ENCODE data around the gene NAT8.
"Not testable (repeated sequence)": the region's sequence is repeated elsewhere in the genome, so short reads cannot be mapped to it uniquely, and the experiment has no call there.

Gene NAT8

DNA sequence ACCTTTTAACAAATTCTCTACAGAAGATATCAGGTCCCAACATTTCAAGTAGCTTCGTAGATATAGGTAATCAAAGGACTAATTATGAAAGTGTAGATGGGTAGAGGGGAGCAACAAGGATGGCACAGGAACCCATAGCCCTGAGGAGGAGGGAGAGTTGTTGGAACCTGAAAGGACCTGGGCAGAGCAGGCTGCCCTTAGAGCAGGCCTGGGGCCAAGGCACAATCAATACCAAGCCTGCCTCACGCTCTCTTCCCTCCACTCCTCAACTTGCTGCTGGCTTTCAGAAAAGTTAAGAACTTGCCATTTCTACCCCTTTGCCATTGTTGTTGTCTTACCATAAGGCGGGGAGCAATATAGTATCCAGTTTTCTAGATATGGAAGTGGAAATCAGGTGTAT is 10.1 kb upstream of the NAT8 start:
- Mint-ChIP-seq H3K4me3 (no peak overlapping the region), H3K9me3 (no peaks in the 10 kb centered on the region), H3K27me3 (peaks cover 1% of the 10 kb centered on the region), H3K27ac (no peak overlapping the region), H3K4me1 (ENCODE audit: low read depth) (peaks cover 6% of the 10 kb centered on the region), H3K36me3 (ENCODE audit: low read depth) (no peaks in the 10 kb centered on the region)
- intact Hi-C loops (cut with micrococcal nuclease) = no loop called here

DNA sequence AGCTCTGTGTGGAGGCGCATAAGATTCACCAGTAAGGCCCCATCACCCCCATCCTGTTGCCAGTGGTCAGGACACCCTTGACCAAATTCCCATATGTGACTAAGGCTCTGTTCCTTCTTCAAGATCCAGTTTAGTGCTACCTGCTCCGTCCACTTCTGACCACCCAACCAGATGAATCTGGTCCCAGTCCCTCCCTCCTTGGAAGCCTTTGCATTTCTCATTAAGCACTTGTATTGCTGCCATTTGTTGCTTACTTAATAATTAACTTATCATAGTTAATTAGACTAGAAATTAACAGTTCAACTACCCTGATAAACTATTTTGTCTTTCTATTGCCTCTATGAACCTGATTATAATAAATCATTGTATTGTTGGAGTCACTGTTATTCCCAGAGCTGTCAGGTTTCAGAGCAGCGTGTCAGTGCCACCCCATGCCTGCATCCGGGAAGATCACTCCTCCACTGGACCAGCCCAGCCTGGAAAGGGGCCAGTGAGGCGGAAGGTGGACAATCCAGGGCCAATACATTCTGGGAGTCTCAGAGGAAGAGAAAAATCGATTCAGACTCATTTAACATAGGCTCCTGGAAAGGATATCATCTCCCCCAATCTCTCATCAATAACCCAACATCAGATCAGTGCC is 9.5 kb upstream of the NAT8 start:
- Mint-ChIP-seq H3K9me3 (no peaks in the 10 kb centered on the region), H3K36me3 (ENCODE audit: low read depth) (no peaks in the 10 kb centered on the region), H3K4me1 (ENCODE audit: low read depth) (peaks cover 6% of the 10 kb centered on the region), H3K27ac (no peak overlapping the region), H3K4me3 (no peak overlapping the region), H3K27me3 (peaks cover 1% of the 10 kb centered on the region)
- intact Hi-C loops (cut with micrococcal nuclease) = no loop called here

DNA sequence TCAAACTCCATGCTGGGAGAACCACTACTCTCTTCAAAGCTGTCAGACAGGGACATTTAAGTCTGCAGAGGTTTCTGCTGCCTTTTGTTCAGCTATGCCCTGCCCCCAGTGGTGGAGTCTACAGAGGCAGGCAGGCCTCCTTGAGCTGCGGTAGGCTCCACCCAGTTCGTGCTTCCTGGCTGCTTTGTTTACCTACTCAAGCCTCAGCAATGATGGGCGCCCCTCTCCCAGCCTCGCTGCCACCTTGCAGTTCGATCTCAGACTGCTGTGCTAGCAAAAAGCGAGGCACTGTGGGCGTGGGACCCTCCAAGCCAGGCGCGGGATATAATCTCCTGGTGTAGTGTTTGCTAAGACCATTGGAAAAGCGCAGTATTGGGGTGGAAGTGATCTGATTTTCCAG is 5.5 kb upstream of the NAT8 start:
- H3K27me3 Mint-ChIP-seq; H3K27ac Mint-ChIP-seq; H3K36me3 Mint-ChIP-seq (ENCODE audit: low read depth); H3K9me3 Mint-ChIP-seq; H3K4me3 Mint-ChIP-seq; H3K4me1 Mint-ChIP-seq (ENCODE audit: low read depth); intact Hi-C loops (cut with micrococcal nuclease): not testable (repeated sequence)

DNA sequence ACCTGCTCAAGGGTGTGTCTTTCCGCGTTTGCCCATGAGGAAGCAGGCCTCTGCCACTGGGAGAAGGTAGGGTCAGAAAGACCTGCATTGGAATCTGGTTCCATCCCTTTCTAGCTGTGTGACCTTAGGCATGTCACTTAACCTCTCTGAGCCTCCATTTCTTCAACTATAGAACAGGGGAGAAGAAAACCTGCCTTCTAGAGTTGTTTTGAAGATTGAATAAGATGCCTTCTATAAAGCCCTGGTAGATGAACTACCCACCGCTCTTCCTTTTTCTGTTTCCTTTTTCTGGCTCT is 507 bp downstream of the NAT8 start:
- Mint-ChIP-seq H3K27me3 (no peaks in the 10 kb centered on the region), H3K4me1 (ENCODE audit: low read depth) (peaks cover 6% of the 10 kb centered on the region), H3K4me3 (no peak overlapping the region), H3K36me3 (ENCODE audit: low read depth) (no peaks in the 10 kb centered on the region), H3K27ac (no peak overlapping the region), H3K9me3 (no peaks in the 10 kb centered on the region)
- intact Hi-C loops (cut with micrococcal nuclease) = no loop called here

DNA sequence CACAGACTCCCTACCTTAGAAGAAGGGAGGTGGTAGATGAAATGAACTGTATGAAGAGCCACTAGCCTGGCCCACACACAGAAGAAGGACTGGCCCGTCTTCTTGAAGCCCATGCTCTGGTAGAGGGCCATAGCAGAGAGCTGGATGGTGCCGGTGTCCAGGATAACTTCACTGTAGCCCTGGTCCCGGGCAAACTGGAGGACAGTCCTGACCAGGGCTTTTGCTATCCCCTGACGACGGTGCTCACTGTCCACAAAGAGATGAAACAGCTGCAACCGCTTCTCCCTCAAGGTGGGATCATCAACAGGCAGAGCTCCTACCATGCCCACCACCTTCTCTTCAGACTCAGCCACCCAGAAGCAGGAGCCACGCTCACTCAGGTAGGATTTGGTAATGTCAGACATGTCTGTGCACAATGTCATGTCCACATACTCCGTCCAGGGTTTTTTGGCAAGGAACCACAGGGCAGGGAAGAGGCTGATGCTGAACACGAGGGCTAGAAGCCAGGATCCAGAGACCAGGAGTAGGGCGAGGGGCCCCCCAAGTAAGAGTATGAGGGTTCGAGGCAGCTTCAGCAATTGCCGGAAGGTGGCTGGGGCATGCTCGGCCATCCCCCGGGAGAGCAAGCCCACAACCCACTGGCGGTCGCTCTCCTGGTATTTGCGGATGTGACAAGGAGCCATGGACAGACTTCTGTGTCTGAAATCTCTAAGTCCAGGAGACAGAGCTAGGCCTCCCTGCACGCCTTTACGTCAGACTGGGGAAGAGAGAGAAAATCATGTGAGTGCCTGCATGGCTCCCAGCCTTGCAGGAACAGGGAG is 1.1 kb downstream of the NAT8 start:
- Mint-ChIP-seq H3K27me3 (no peaks in the 10 kb centered on the region), H3K4me1 (ENCODE audit: low read depth) (peaks cover 6% of the 10 kb centered on the region), H3K4me3 (no peak overlapping the region), H3K27ac (no peak overlapping the region), H3K9me3 (no peaks in the 10 kb centered on the region), H3K36me3 (ENCODE audit: low read depth) (no peaks in the 10 kb centered on the region)
- intact Hi-C loops (cut with micrococcal nuclease) = no loop called here

DNA sequence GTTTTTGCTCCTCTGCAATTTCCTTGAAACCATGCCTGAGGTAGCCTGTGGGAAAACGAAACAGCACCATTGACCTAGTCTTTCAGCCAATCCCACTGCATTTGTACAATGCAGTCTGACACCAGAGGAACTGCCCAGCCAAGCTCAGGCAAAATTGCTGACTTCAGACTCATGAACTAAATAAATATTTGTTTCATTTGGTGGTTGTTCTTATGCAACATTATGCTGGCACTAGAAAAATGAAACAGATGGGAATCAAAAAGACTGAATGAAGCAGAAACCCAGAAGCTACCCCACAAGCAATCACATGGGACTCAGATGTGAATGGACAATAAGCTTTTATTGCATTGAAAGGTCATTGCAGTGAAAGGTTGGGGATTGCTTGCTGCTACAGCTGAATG is 1.7 kb downstream of the NAT8 start:
- no peaks in the 10 kb centered on the region for H3K9me3 Mint-ChIP-seq
- no peak overlapping the region for H3K27ac Mint-ChIP-seq
- no peaks in the 10 kb centered on the region for H3K36me3 Mint-ChIP-seq (ENCODE audit: low read depth)

DNA sequence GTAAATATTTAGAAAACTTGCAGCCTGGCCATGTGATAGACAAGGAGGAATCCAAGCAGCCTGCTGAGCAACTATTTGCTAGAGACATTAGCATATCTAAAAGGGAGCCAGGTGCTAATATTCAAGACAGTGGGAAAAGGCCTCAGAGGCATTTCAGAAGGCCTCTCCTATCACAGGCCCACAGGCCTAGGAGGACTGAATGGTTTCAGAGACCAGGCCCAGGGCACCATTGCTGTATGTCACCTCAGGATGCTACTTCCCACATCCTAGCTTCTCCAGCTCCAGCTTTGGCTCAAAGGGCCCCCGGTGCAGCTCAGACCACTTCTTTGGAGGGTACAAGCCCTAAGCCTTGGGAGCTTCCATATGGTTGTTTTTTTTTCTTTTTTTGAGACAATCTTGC is 3.8 kb downstream of the NAT8 start:
- H3K9me3 Mint-ChIP-seq = no peaks in the 10 kb centered on the region
- H3K4me3 Mint-ChIP-seq = no peak overlapping the region
- H3K36me3 Mint-ChIP-seq (ENCODE audit: low read depth) = no peaks in the 10 kb centered on the region
- H3K4me1 Mint-ChIP-seq (ENCODE audit: low read depth) = peaks cover 6% of the 10 kb centered on the region
- no peaks in the 10 kb centered on the region for H3K27me3 Mint-ChIP-seq
- intact Hi-C loops (cut with micrococcal nuclease) = no loop called here
- H3K27ac Mint-ChIP-seq = no peak overlapping the region

More for the DNA sequence above, 1.7 kb downstream of the NAT8 start:
- H3K27me3 Mint-ChIP-seq = no peaks in the 10 kb centered on the region
- peaks cover 6% of the 10 kb centered on the region for H3K4me1 Mint-ChIP-seq (ENCODE audit: low read depth)
- no peak overlapping the region for H3K4me3 Mint-ChIP-seq
- intact Hi-C loops (cut with micrococcal nuclease) = no loop called here

DNA sequence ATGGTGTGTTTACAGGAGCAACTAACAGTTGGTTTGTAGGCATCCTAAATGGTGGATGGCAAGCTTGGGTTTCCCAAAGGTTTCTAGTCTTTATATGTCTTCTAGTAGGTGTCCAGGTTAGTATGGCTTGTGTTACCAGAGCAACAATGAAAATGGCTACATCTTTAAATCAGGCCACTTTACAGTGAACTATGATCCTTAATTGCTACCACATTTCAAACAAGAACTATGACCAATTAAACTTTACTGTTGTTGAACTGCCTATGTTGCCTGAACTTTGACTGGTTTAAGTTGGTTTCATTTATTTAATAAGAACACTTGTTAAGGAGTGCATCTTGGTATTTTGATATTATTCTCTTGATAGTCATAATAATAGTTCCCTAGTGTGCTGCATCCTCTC is 5.2 kb downstream of the NAT8 start:
- H3K27ac Mint-ChIP-seq; H3K9me3 Mint-ChIP-seq; H3K27me3 Mint-ChIP-seq; intact Hi-C loops (cut with micrococcal nuclease); H3K36me3 Mint-ChIP-seq (ENCODE audit: low read depth); H3K4me3 Mint-ChIP-seq; H3K4me1 Mint-ChIP-seq (ENCODE audit: low read depth): not testable (repeated sequence)

DNA sequence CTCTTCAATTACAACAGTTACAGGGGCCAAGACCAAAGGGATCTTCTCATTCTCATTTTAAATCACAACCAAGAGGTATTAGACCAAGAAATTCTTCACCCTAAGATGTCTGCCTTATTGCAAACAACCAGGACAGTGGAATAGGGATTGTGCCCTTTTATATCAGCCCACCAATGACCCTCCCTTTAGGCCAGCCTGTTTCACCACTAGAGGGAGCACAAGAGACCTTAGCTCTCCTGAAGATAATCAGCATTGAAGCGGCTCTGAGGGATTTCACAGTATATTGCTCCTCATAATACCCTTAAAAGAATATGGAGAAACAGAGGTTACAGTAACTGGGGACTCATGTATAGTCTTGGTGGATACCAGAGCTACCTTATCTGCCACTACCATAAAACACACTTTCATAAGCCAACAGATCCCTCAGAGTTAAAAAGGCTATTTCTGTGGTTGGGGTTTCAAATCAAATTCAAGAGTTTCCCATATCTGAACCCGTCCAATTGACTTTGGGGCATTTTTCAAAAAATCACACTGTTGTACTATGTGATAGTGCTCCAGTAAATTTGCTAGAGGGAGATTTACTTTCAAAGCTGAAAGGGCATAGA is 11.5 kb downstream of the NAT8 start:
- H3K36me3 Mint-ChIP-seq (ENCODE audit: low read depth); intact Hi-C loops (cut with micrococcal nuclease); H3K27me3 Mint-ChIP-seq; H3K9me3 Mint-ChIP-seq; H3K27ac Mint-ChIP-seq; H3K4me3 Mint-ChIP-seq: not testable (repeated sequence)
- peaks cover 15% of the 10 kb centered on the region for H3K4me1 Mint-ChIP-seq (ENCODE audit: low read depth)

DNA sequence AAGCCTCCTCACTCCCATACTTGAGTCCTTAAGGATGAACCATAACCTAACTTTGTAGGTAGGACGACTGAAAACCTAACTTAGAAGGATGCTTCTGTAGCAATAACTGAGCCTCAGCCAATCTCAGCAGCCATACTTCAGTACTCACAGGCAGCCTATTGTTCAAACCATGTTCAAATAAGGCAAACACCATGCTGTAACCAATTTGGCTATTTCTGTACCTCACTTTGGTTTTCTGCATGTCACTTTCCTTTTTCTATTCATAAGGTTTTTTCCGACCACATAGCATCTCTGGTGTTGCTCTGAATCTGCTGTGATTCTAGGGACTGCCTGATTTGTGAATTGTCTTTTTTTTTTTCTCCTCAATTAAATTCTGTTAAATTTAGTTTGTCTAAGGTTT is 13.7 kb downstream of the NAT8 start:
- H3K27me3 Mint-ChIP-seq; intact Hi-C loops (cut with micrococcal nuclease); H3K36me3 Mint-ChIP-seq (ENCODE audit: low read depth); H3K4me3 Mint-ChIP-seq; H3K9me3 Mint-ChIP-seq; H3K27ac Mint-ChIP-seq: not testable (repeated sequence)
- peaks cover 20% of the 10 kb centered on the region for H3K4me1 Mint-ChIP-seq (ENCODE audit: low read depth)

DNA sequence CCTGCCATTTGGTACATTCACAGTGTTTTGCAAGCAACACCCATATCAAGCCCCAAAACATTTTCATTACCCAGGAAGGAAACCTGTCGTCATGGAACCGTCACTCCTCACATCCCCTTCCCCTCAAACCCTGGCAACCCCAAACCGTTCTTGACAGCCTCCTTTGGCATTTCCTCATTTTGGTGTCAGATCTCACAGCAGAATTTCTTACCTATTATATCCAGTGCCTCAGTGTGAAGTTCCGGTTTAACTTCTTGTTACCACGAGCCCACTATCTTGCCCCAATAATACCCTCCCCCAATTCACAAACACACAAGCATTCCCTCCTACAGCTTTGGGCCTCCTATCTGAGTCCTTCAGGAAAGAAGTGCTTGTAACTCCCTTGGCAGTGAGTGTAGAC is 16.0 kb downstream of the NAT8 start:
- H3K4me3 Mint-ChIP-seq; H3K9me3 Mint-ChIP-seq; intact Hi-C loops (cut with micrococcal nuclease); H3K27ac Mint-ChIP-seq; H3K36me3 Mint-ChIP-seq (ENCODE audit: low read depth); H3K27me3 Mint-ChIP-seq: not testable (repeated sequence)
- peaks cover 20% of the 10 kb centered on the region for H3K4me1 Mint-ChIP-seq (ENCODE audit: low read depth)

DNA sequence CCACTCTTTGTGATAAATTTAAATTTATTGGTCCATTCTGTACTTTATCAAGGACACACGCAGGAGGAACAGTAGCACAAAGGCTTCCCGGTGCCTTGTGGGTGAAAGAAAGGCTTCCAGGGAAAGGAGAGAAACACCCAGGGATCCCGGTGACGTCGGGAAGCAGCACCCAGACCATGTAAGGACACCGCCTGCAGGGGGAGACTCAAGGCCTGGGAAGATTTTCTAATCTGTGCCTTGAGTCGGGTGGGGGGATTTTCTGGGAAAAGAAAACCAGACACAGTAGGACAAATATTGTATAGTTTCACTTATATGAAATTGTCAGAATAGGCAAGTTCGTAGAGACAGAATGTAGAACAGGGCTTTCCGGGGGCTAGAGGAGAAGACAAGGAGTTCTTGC is 17.6 kb downstream of the NAT8 start:
- H3K4me1 Mint-ChIP-seq (ENCODE audit: low read depth) = peaks cover 20% of the 10 kb centered on the region
- H3K27ac Mint-ChIP-seq; H3K4me3 Mint-ChIP-seq; H3K9me3 Mint-ChIP-seq; H3K36me3 Mint-ChIP-seq (ENCODE audit: low read depth); intact Hi-C loops (cut with micrococcal nuclease); H3K27me3 Mint-ChIP-seq: not testable (repeated sequence)

DNA sequence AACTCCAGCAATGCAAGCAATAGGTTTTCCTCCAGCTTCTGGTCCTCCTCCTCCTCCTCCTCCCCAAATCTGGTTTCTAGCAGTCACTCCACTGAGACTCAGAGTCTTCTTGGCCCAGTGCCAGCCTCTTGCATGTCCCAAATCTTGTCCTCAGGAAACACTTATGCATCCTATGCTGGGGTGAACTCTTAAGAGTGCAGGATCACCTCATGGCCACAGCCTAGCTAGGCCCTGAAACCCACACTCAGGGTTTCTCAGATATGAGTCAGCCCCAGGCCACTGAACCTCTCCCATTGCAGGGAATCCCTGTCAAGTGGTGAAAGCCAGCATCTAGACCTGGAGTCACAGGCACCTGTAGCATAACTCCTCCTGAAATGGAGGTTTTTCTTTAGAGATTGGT is 18.2 kb downstream of the NAT8 start:
- H3K9me3 Mint-ChIP-seq; intact Hi-C loops (cut with micrococcal nuclease): not testable (repeated sequence)
- H3K4me1 Mint-ChIP-seq (ENCODE audit: low read depth) = peaks cover 20% of the 10 kb centered on the region

DNA sequence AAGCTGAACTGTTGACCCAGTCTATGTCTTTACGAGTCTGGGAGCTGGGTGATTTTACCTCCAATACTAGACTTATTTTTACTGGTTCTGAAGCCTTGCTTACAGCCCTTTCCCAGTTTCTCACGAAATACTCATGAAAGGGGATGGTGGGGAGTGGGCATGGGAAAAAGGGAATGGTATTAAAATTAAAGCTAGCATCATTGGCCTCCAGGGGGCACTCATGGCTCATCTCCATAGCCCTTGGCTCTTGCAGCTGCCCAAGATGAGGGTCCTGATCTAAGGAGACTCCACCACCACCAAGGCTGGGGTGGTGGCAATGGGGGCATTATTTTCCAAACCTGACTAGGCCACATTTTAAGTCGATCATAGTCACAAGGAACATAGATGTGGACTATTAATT is 22.3 kb downstream of the NAT8 start:
- intact Hi-C loops (cut with micrococcal nuclease) = not testable (repeated sequence)

More for the DNA sequence above, 18.2 kb downstream of the NAT8 start:
- H3K27ac Mint-ChIP-seq; H3K27me3 Mint-ChIP-seq; H3K4me3 Mint-ChIP-seq; H3K36me3 Mint-ChIP-seq (ENCODE audit: low read depth): not testable (repeated sequence)

DNA sequence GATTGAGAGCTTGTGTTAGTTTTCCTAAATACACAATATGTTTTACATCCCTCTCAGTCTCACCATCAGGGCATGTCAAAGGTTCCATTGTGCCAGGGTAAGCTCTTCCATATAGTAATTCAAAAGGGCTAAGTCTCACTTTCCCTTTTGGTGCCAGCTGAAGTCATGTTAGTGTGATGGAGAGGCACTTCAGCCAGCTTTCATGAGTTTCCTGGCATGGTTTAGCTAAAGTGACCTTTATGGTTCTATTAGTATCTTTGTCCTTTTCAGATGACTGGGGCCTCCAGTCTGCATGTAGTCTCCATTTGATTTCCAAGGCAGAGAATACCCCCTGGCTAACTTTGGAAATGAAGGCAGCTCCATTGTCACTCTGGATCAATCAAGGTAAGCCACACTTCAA is 27.2 kb downstream of the NAT8 start:
- H3K27ac Mint-ChIP-seq = no peak overlapping the region
- no peaks in the 10 kb centered on the region for H3K27me3 Mint-ChIP-seq
- H3K4me1 Mint-ChIP-seq (ENCODE audit: low read depth) = no peaks in the 10 kb centered on the region
- intact Hi-C loops (cut with micrococcal nuclease) = no loop called here
- H3K36me3 Mint-ChIP-seq (ENCODE audit: low read depth) = no peaks in the 10 kb centered on the region
- H3K9me3 Mint-ChIP-seq = no peaks in the 10 kb centered on the region
- no peak overlapping the region for H3K4me3 Mint-ChIP-seq

More for the DNA sequence above, 22.3 kb downstream of the NAT8 start:
- not testable (repeated sequence) for H3K27ac Mint-ChIP-seq; H3K9me3 Mint-ChIP-seq; H3K27me3 Mint-ChIP-seq; H3K4me1 Mint-ChIP-seq (ENCODE audit: low read depth); H3K4me3 Mint-ChIP-seq; H3K36me3 Mint-ChIP-seq (ENCODE audit: low read depth)

Data from dendritic cell treated with granulocyte-macrophage colony-stimulating factor and Interleukin-4, amounts not matched to agents 40 ng/mL and 50 ng/mL, for 4 days (primary cell).